GM03348 (cell line): ENCODE measurements around the gene EP400.

Source experiments
- DNase-seq: peaks from one replicate; pipeline ENCODE4 v3.0.0; 2012; ENCODE audit warnings: low spot score

Gene EP400

DNA sequence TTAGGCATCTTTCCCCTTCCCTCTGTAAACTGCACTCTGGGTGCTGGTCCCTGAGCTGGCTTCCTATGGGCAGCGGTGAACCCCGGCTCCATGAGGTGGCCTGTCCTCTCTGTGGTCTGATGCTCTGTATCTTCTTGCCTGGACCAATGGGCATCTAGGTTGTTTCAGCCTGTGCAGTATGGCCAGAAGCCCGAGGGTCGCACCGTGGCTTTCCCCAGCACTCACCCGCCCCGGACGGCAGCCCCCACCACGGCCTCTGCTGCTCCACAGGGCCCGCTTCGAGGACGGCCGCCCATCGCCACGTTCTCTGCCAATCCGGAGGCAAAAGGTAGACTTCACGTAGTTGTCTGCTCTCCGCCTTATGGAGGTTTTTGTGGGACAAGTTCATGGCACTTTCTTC lies 70.1 kb downstream of the EP400 start:
- no peak for DNase-seq

DNA sequence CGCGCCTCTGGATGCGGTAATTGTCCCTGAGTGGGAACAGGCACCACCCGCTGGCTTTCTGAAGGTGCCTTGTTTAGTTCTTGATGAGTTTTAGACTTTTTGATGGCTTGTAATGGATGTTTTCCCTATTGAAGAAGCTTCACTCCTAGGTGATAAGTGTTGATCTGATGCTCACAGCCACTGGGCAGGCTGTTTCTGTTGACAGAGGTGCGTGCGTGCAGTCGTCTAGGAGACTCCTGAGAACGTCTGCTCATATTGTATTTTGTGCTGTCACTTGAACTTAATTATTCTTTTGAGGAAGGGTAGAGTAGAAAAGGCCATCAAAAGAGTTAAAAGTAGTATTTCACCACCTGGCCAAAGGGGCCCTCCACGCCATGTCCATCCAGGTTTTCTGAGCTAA lies 70.5 kb downstream of the EP400 start:
- no peak for DNase-seq

DNA sequence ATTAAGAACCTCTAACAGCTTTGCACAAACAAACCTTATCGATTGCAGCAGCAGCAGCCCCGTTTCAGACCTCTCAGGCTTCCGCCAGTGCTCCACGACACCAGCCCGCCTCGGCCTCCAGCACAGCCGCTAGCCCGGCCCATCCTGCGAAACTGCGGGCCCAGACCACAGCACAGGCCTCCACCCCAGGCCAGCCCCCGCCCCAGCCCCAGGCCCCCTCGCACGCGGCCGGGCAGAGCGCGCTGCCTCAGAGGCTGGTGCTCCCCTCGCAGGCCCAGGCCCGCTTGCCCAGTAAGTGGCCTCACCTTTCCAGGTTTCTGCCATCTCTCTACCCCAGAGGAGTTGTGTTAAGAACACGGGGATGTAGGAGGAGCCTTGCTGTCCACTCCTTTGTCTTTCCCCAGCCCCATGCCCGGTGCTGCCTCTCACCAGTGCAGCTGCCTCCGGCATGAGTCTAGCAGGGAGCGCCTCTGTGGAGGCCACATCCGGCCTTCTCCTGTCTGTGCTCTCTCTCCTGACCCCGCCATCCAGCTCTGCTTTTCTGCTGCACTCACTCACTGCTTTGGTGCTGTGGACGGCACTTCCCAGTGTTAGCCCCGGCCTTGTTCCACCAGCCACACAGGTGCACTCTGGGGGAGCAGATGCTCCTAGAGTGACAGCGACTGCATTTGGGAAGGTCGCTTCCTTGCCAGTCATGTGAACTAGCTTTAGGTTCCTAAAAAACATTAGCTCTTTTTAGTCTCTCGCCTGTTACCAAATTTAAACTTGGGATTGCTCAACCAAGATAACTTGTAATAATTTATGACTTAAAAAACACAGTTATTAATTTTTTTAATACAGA lies 71.5 kb downstream of the EP400 start:
- DNase-seq = no peak

DNA sequence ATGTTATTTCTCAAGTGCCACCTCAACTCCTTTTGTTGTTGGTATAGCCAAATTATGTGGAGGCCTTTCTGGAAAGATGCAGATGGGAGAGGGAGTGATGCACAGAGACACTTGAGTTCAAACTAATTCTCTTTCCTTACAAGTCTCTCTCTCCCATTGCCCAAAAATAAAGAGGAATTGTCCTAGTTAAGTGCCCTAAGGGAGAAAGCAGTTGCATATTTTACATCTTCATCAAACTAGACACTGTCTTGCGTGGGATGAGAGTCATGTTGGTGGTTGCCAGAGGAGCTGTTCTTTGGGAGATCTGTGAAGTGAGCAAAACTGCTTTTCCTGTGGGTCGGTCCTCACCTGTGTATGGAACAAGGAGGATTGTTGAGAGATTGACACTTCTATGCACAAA lies 72.2 kb downstream of the EP400 start:
- no peak for DNase-seq

DNA sequence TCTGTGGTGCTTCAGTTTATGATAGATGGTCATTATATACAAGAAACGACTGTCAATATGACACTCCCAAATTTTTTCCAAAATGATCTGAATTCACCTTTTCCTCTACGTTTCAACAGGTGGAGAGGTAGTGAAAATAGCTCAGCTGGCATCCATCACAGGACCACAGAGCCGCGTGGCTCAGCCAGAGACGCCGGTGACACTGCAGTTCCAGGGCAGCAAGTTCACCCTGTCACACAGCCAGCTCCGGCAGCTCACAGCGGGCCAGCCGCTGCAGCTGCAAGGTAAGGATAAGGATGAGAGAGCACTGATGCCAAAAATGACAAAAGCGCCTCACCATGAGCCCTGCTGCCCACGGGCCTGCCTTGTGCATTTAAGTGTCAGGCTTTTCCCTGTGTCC lies 73.9 kb downstream of the EP400 start:
- no peak for DNase-seq

DNA sequence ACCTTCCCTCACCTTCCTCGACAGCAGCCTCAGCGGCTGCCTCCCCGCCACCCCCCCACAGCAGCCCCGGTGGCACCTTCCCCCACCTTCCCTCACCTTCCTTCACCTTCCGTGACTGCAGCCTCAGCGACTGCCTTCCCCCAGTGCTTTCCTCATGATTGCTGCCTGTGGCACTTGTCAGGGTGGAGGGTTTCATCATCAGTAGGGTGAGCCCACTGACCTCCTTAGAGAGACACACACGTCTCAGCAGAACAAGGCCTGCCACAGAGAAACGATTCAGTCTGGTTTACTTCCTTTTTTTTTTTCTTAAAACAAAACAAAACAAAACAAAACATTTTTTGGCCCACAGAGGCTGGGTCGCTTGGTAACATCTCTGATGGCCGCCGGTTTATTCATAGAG lies 75.0 kb downstream of the EP400 start:
- DNase-seq = no peak

DNA sequence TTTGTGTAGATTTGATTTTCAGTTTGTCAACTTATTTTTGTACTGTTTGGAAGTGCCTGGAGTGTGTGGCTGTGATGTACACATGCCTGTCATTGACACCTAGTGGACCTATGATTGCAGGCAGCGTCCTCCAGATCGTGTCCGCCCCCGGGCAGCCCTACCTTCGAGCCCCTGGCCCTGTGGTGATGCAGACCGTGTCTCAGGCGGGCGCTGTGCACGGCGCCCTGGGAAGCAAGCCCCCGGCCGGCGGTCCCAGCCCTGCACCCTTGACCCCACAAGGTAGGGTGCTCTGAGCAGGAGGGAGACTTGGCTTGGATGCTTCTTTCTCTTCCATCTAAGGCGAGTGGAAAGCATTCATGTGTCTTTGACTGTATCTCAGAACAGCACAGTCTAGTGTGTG lies 75.8 kb downstream of the EP400 start:
- no peak for DNase-seq

DNA sequence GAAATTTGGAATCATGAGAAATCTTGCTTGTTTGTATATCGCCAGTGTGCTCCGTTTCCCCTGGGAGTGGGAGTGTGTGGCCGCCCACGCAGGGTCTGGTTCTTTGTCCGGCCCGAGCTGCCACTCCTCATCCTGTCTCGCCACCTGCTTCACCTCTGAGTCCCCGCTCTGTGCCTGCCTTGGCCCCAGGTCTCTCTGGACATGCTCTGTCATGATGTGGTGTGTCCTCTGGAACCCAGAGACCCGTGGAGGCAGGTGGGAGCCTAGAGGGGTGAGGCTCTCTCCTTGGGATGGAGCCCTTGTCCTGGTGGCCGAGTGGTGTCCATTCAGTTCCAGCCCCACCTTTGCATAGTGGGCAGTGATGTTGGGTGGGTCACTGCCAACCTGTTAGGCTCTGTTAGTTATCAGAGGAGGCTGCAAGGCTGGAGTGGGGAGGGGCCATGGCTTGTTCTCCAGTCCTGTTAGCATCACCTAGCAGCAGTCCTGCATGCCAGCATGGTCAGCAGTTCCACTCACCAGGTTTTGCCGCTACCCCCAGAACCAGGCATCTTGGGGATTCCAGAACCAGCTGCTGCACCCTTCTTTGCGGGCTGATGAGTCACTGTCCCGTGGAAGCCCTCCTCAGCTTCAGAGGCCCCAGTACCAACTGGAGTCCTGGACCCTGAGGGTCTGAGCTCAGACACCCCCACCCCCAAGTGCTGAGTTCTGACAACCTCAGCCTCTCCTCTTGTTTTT lies 76.5 kb downstream of the EP400 start:
- DNase-seq = no peak

DNA sequence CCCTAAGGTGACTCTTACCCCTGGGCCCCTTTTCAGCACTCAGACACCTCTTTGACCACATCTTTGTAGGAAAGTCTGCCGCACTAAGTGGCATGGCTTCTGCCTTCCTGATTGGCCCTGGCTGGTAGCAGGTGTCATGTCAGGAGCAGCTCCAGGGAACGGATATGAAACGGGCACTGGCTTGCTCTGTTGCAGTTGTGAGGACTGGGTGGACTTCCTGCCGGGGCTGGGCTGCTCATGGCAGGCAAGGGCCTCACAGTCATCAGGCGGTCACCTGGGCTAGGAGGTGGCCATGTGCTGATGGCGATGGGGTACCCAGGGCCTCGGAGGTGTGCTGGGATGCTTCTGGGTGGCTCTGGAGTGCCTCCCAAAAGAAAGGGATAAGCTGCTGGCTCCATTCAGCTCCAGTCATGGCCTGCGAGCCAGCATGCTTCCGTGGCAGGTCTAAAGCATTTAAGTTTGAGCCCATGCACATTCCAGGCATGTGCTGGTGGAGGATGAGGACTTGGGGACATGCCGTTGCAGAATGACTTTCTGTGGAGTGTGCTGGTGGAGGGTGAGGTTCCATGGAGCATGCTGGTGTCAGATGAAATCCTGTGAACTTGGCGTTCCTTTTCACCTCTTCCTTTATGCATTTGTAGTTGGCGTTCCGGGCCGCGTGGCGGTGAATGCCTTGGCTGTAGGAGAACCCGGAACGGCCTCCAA lies 77.2 kb downstream of the EP400 start:
- DNase-seq = no peak

DNA sequence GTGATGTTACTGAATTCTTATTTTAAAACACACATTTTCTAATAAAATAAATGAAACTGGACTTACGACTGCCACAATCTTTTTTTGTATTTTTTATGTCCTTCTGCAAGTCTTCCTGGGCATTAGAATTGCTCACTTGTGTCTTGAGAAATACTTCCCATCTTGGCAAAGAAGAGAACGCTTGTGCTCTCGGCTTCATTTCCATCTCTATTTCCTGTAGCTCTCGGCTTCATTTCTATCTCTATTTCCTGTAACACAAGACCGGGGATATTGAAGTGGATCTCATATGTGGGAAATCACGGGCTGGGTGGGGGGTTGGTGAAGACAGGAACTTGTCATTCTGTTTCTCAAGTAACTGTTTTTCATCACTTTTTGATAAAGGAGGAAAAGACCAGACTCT lies 77.9 kb downstream of the EP400 start:
- DNase-seq = no peak

DNA sequence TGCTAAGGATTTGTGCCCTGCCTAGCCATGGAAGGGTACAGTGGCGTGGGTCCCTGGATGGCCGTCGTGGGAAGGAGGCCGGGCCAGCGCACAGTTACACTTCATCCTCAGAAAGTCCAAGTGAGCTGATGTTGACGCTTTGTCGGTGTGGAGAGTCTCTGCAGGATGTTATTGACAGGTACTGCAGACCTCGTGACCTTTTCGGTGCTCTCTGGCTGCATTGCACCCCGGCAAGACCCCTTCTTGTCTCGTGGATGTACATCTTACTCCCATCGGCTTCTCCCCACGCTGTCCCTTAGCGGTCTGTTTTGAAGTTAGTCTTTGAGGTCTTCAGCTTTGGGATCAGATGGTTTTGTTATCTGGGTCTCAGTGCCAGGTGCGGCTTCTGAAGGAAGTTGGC lies 78.4 kb downstream of the EP400 start:
- no peak for DNase-seq

DNA sequence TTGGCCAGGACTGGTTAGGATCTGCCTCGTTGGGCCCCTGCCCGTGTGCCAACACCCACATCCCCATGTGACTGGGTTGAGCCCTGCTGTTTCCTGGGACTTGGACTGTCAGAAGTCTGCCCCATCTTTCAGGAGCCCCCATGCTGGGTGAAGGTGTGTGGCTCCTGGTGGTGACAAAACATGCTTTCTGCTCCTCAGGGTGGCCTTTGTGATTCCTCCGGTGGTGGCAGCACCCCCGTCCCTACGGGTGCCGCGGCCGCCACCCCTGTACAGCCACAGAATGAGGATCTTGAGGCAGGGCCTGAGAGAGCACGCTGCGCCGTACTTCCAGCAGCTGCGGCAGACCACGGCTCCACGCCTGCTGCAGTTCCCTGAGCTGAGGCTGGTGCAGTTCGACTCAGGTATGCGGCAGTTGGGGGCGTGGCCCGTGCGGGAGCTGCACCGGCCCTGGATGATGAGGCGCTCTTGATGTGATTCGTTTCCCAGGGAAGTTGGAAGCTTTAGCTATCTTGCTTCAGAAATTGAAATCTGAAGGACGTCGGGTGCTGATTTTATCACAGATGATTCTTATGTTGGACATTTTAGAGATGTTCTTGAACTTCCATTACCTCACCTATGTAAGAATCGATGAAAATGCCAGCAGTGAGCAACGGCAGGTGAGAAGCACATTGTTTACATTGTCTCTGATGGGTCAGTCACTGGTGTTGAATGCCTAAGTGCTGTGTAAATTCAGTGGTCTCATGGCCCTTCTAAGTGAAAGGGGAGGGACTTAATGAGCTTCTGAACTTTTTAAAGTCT lies 80.0 kb downstream of the EP400 start:
- no peak for DNase-seq

DNA sequence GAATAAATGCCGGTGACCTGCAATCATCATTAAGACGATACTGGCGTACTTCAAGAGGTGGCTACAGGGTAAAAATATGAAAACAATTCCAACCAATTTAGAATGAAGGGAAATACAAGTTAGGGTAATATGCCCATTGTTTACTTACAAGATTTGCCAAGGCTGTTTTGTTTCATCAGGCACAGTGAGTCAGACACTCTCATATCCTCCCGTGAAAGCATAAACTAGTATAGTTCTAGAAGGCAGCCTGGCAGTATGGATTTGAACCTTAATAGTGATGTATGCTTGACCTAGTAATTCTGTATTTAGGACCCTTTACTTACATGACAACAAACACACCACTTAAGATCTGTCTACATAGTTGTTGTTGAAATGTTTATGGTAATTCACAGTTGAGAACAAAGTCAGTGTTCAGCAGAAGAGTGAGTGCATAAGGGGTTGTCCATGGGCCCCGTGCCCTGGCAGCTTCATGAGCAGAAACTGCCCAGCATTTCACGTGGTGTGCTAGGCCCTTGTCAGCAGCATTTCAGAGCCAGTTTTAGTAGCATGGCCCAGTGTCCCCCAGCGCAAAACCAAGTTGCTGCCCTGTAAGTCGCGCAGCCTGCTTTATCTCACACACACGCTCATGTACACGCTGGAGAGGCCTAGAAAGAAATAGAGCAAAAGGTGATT lies 80.8 kb downstream of the EP400 start:
- no peak for DNase-seq

DNA sequence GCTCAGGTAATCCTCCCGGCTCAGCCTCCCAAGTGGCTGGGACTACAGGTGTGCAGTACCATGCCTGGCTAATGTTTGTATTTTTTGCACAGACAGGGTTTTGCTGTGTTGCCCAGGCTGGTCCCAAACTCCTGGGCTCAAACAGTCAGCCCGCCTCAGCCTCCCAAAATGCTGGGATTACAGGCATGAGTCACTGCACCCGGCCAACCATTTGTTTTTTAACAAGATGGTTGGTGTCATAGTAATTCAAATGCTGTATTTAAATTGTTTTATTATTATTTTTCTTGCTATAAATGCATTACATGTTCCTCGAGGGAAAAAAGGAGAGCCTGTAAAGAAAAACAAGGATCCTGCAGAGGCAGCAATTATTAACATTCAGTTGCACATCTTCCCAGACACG lies 83.9 kb downstream of the EP400 start:
- no peak for DNase-seq

DNA sequence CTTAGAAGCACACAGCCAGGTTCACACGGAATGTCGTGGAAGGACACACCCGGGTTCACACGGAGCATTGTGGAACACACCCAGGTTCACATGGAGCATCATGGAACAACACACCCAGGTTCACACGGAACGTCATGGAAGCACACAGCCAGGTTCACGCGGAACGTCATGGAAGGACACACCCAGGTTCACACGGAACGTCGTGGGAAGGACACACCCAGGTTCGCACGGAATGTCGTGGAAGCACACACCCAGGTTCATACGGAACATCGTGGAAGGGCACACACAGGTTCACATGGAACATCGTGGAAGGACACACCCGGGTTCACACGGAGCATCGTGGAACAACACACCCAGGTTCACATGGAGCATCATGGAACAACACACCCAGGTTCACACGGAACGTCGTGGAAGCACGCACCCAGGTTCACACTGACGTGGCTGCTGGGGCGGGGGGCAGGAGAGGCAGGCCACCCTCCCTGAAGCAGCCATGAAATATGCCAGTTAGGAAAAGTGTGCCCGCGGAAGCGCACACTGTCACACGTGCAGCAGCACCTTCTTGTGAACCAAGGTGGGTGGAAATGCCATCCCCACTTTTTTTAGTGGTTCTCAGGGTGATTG lies 86.4 kb downstream of the EP400 start:
- DNase-seq = no peak

DNA sequence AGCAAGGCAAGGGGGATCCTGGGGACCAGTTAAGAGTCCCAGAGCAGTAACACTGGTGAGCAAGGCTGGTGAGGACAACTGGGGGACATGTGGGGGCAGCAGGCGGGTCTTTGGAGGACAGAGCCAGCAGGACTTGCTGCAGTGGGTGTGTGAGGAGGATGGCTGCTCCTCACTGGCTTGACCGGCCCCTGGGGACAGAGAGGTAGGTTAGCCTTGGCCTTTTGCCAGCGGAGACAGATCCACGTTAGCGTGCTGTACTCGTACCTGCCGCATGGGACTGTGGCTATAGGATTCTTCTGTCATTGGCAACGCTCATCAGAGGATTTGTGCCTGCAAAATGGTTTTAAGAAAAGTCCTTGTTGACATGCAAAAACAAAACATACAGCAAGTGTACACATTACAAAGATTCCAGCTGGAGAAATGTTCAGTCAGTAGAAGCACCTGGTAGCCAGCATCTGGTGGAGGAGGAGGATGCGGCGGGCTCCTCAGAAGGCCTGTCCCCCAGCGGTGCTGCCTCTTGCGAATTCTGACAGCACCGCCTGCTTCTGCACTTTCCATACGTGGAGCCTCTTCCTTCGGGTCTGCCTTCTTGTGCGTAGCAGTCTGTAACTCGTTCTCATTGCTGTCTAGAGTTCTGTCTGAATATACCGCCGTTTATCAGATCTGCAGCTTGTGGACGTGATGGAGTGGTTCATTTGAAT lies 91.3 kb downstream of the EP400 start:
- no peak for DNase-seq

DNA sequence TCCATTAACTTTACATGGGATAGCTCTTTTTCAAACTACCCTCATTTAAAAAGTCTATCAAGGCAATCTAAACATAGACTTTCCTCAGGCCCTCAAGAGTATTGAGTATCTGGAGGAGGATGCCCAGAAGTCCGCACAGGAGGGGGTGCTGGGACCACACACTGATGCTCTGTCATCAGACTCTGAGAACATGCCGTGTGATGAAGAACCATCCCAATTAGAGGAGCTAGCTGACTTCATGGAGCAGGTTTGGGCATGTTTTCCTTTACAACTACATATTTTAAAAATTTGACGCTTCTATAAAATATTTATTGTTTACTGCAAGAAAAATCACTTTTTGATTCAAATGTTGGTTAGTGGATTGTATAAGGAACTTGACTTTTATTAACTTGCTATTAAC lies 93.5 kb downstream of the EP400 start:
- no peak for DNase-seq

DNA sequence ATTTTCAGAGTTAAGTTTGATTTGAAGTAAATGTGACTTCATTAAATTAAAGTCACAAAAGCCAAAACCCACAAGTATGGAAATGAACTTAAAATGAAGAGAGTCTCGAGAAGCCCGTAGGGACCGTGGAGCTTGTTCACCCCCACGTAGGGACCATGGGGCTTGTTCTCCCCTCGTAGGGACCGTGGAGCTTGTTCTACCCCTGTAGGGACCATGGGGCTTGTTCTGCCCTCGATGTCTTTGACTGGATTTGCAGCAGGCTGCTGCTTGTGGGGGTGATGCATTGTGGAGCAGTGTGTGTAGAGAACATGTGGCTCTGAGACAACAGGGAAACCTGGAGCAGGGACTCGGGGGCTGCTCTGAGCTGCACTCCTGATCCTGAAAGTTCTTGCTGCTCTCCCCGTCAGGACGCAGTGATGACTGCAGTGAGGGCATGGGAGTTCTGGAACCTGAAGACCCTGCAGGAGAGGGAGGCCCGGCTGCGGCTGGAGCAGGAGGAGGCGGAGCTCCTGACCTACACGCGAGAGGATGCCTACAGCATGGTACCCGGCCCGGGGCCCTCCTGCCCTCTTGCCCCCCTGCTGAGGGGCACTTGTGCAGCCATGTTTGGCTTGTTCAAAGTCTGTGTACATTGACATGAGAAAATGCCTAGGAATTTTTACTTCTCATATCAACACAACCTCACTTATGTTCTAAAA lies 94.2 kb downstream of the EP400 start:
- DNase-seq = no peak

DNA sequence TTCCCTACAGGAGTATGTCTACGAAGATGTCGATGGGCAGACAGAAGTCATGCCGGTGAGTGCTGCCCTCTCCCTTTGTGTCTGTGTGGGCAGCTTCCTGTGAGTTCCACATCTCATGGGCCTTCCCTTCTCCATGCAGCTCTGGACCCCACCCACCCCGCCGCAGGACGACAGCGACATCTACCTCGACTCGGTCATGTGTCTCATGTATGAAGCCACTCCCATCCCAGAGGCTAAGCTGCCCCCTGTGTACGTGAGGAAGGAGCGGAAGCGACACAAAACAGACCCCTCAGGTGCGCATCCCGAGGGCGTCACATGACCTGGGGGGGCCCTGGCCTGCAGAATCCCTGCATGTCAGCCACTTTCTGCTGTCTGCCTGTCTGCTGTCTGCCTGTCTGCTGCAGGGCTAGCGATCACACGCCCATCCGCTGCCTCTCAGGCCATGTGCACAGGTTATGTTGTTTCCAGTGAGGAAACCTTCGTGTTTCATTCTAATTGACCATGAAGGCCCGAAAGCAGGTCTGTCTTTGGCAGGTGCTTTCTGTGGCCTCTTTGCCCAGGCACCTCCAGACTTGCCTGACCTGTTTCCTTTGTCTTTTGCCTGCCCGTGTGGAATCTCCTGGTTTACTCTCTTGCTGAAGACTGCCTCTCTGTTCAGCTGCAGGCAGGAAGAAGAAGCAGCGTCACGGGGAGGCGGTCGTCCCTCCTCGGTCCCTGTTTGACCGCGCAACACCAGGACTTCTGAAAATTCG lies 95.1 kb downstream of the EP400 start:
- DNase-seq = no peak
